Upper lobe of right lung (tissue), 1 donor: Measurements from ENCODE around the gene MGAT3. TPM values are rescaled to one million over a fixed set of nuclear protein-coding genes. Genes with fewer than 3 reads are reported as not detected.
"Not testable (repeated sequence)": the region's sequence is repeated elsewhere in the genome, so short reads cannot be mapped to it uniquely, and the experiment has no call there.

Experiments
- ATAC-seq: fragments of 200-7000 bp; cut with Tn5 transposase; one replicate; pipeline ENCODE4 v1.9.1; 2020; ENCODE audit warnings: mild to moderate bottlenecking, moderate library complexity
- DNase-seq: peaks from one replicate; pipeline ENCODE4 v3.0.0-alpha.2; 2020
- H3K27ac ChIP-seq: fragments of 200-600 bp; one replicate; pipeline ENCODE4 v1.8.0; 2022
- H3K27me3 ChIP-seq: fragments of 200-600 bp; one replicate; pipeline ENCODE4 v1.8.0; 2022; ENCODE audit warnings: mild to moderate bottlenecking
- H3K36me3 ChIP-seq: fragments of 200-600 bp; one replicate; pipeline ENCODE4 v1.8.0; 2022
- H3K4me1 ChIP-seq: fragments of 200-600 bp; one replicate; pipeline ENCODE4 v1.8.0; 2022
- H3K4me3 ChIP-seq: fragments of 200-600 bp; one replicate; pipeline ENCODE4 v1.8.0; 2022; ENCODE audit warnings: mild to moderate bottlenecking
- H3K9me3 ChIP-seq: fragments of 200-600 bp; one replicate; pipeline ENCODE4 v1.8.0; 2022
- intact Hi-C: fragments of 100-400 bp; cut with DNase I; formaldehyde crosslinking; loops from one replicate; pipeline ENCODE4 v1.11.0; 2022
- long read RNA-seq: library from polyadenylated mRNA; unstranded; transcript quantifications from one replicate; pipeline ENCODE4 v2.0.0, GENCODE V29; 2021
- total RNA-seq: library from RNA; stranded (reverse); fragmentation: NEBNext Ultra II Directional; extraction: Animal tissue kit (Norgen Biotek cat#: 25700); gene quantifications from one replicate; pipeline ENCODE4 v1.2.1, GENCODE V29; 2021
- TF ChIP-seq, protein P1 (sequence below): fragments of 200-600 bp; IDR thresholded peaks from one replicate; pipeline ENCODE4 v1.8.0; 2022; ENCODE audit warnings: antibody characterized with exemption
- donor health status: DM: no; HTN: yes; CAD: no; lungs with severe emphysema.

Gene MGAT3, protein sequence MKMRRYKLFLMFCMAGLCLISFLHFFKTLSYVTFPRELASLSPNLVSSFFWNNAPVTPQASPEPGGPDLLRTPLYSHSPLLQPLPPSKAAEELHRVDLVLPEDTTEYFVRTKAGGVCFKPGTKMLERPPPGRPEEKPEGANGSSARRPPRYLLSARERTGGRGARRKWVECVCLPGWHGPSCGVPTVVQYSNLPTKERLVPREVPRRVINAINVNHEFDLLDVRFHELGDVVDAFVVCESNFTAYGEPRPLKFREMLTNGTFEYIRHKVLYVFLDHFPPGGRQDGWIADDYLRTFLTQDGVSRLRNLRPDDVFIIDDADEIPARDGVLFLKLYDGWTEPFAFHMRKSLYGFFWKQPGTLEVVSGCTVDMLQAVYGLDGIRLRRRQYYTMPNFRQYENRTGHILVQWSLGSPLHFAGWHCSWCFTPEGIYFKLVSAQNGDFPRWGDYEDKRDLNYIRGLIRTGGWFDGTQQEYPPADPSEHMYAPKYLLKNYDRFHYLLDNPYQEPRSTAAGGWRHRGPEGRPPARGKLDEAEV
- total RNA-seq, result 34.8 TPM
- long read RNA-seq, full-length matches to known transcripts, result 6 of 78 reads
- long read RNA-seq, partial matches to known transcripts, result 62 of 78 reads
- long read RNA-seq, other reads (novel, unspliced or antisense), result 10 of 78 reads

DNA sequence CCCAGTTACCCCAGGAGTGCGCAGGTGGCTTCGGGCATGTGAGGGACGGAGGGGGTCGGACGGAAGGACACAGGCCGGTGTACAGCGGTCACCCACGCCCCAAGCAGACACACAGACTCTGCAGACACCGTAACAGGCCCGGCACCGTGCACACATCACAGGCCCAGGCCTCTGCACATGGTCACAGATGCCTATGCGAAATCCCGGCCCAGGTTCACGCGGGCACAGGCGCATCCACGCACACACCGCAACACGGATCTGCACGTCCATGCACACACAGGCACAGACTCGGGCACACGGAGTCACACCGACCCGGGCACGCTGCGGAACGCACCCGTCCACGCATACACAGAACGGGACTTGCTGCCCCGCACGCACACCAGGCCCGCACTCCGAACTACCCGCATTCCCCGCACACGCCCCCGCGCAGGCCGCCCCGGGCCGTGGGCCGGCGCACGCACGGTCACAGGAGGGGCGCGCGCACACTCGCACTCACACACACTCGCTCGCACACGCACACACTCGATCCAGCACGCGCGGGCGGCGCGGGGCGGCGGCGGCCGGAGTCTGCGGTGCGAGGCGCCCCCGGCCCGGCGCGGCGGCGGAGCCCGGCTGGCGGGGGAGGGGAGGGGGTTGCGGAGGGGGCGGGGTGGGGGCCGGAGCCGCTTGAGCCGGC, at the start of gene MGAT3:
Gene MGAT3, plus strand, starts transcription at position 491 of the 676 bp plus-strand sequence. CDS start 30,336 bp downstream, outside the sequence.
- intact Hi-C loops, result no loop called here
- no peaks in the 10 kb centered on the region for H3K4me1 ChIP-seq
- no peak for DNase-seq
- ATAC-seq, result peak; percentile 12
- TF ChIP-seq, protein P1, sequence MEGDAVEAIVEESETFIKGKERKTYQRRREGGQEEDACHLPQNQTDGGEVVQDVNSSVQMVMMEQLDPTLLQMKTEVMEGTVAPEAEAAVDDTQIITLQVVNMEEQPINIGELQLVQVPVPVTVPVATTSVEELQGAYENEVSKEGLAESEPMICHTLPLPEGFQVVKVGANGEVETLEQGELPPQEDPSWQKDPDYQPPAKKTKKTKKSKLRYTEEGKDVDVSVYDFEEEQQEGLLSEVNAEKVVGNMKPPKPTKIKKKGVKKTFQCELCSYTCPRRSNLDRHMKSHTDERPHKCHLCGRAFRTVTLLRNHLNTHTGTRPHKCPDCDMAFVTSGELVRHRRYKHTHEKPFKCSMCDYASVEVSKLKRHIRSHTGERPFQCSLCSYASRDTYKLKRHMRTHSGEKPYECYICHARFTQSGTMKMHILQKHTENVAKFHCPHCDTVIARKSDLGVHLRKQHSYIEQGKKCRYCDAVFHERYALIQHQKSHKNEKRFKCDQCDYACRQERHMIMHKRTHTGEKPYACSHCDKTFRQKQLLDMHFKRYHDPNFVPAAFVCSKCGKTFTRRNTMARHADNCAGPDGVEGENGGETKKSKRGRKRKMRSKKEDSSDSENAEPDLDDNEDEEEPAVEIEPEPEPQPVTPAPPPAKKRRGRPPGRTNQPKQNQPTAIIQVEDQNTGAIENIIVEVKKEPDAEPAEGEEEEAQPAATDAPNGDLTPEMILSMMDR, result no peak
- peaks cover 23% of the 10 kb centered on the region for H3K27me3 ChIP-seq
- H3K27ac ChIP-seq, result peak within 1 kb of the TSS; percentile 47
- no peaks in the 10 kb centered on the region for H3K9me3 ChIP-seq
- H3K36me3 ChIP-seq, result no peaks in the 10 kb centered on the region
- H3K4me3 ChIP-seq, result peak within 1 kb of the TSS; percentile 48

DNA sequence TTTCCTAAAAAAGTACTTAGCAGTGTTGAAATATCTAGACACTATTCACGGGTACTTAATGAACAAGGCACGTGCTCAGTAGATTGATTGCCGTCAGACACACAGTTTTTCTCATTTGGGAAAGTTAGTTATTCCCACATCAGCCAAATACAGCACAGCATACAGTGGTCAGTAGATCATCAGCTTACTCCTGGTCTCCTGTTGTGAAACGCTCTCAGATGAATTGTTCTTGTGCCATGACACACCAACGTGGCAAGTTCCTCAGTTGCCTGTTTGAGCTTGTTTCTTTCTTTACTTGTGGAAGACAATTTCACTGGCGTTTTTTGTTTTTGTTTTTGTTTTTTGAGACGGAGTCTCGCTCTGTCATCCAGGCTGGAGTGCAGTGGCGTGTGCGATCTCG, 48.6 kb upstream of the MGAT3 start:
- no peaks in the 10 kb centered on the region for H3K9me3 ChIP-seq
- H3K36me3 ChIP-seq, result peaks cover 6% of the 10 kb centered on the region
- ATAC-seq (peak; percentile 62), DNase-seq (no peak)
- no peak overlapping the region for H3K27ac ChIP-seq
- intact Hi-C loops, result no loop called here
- H3K4me1 ChIP-seq, result peaks cover 29% of the 10 kb centered on the region
- no peaks in the 10 kb centered on the region for H3K27me3 ChIP-seq
- H3K4me3 ChIP-seq, result no peak overlapping the region
- TF ChIP-seq, protein P1, result no peak

DNA sequence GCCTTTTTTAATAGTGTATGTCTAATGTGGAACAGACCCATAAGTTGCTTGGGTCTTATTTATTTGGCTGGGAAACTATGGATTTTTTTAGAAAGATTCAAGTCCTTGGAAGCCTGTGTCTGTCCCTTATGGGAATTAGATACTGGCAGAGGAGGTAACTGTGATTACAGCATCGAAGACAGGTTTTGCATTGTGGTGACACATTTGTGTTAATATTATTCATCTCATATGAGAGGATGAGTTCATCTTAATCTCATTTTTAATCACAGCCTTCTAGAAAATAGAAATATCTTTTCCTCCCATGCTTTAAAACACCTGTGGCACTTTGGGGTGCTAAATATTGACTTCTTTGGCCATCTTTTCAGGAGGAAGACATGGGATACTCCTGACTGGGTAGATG, 48.0 kb upstream of the MGAT3 start:
- DNase-seq, result no peak
- no peak for ATAC-seq
- intact Hi-C loops, result no loop called here
- H3K4me3 ChIP-seq, result no peak overlapping the region
- H3K9me3 ChIP-seq, result no peaks in the 10 kb centered on the region
- peaks cover 6% of the 10 kb centered on the region for H3K36me3 ChIP-seq
- TF ChIP-seq, protein P1, result no peak
- H3K4me1 ChIP-seq, result peaks cover 29% of the 10 kb centered on the region
- no peak overlapping the region for H3K27ac ChIP-seq
- no peaks in the 10 kb centered on the region for H3K27me3 ChIP-seq

DNA sequence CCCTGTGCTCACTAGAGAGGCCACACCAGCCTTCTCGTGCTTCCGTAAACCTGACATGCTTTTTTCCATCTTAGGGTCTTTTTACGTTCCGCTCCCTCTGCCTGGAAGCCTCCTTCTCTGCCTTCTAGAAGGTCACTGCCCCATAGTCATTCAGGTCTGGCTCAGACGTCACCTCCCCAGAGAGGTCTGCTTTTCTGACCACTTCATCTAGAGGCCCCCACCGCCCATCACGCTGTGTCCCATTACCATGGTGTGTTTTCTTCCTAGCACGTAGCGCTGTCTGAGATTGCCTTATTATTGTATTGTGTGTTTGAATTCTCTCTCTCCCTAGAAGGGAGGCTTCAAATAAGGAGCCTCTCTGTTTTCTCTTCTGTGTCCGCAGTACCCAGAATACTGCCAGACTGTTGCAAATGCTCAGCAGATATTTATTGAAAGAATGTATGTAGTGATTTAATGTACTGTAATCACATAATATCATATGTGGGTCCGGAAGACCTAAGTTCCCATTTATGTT, 47.2 kb upstream of the MGAT3 start:
- TF ChIP-seq, protein P1, result no peak
- intact Hi-C loops, result no loop called here
- Histone ChIP-seq H3K4me3 (no peak overlapping the region), H3K4me1 (peaks cover 29% of the 10 kb centered on the region), H3K36me3 (peaks cover 6% of the 10 kb centered on the region), H3K9me3 (no peaks in the 10 kb centered on the region), H3K27me3 (no peaks in the 10 kb centered on the region), H3K27ac (no peak overlapping the region)
- ATAC-seq, result no peak
- no peak for DNase-seq

GRCh38 chr22:39410264-39410663, 46.5 kb upstream of the MGAT3 start:
- DNase-seq, result no peak
- Histone ChIP-seq H3K4me1 (peaks cover 29% of the 10 kb centered on the region), H3K9me3 (no peaks in the 10 kb centered on the region), H3K27me3 (no peaks in the 10 kb centered on the region), H3K36me3 (peaks cover 10% of the 10 kb centered on the region), H3K4me3 (no peak overlapping the region), H3K27ac (no peak overlapping the region)
- TF ChIP-seq, protein P1, result no peak
- peak; percentile 27 for ATAC-seq
- intact Hi-C loops, result no loop called here

DNA sequence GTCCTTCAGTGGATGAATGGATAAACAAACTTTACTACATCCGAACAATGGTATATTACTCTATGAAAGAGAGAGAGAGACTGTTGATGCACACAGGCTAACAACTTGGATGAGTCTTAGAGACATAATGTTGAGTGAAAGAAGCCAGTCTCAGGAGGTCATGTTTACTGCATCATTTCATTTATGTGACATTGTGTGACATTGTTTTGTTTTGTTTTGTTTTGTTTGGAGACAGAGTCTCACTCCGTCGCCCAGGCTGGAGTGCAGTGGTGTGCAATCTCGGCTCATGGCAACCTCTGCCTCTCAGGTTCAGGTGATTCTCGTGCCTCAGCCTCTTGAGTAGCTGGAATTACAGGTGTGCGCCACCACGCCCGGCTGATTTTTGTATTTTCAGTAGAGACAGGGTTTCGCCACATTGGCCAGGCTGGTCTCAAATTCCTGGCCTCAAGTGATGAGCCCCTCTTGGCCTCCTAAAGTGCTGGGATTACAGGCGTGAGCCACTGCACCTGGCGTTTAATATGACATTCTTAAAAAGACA, 44.9 kb upstream of the MGAT3 start:
- ATAC-seq, H3K9me3 ChIP-seq, H3K4me3 ChIP-seq, H3K27ac ChIP-seq, H3K27me3 ChIP-seq, intact Hi-C loops, DNase-seq: not testable (repeated sequence)
- peaks cover 29% of the 10 kb centered on the region for H3K4me1 ChIP-seq
- H3K36me3 ChIP-seq, result peaks cover 26% of the 10 kb centered on the region

DNA sequence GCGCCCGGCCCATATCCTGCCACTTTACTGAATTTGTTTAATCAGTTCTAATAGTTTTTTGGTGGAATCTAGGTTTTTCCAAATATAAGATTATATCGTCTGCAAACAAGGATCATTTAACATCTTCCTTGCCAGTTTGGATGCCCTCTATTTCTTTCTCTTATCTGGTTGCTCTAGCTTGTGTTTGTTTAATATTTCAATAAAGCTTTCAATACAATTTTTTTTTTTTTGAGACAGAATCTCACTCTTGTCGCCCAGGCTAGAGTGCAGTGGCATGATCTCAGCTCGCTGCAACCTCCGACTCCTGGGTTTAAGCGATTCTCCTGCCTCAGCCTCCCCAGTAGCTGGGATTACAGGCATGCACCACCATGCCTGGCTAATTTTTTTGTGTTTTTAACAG, 43.6 kb upstream of the MGAT3 start:
- Histone ChIP-seq H3K36me3 (peaks cover 38% of the 10 kb centered on the region), H3K4me1 (peaks cover 23% of the 10 kb centered on the region)
- intact Hi-C loops, H3K27ac ChIP-seq, H3K9me3 ChIP-seq, H3K4me3 ChIP-seq, H3K27me3 ChIP-seq, ATAC-seq, DNase-seq: not testable (repeated sequence)
